ENCODE results near the gene HNRNPD. TPM values are rescaled to one million over a fixed set of nuclear protein-coding genes. Genes with fewer than 3 reads are reported as not detected.
"Not testable (repeated sequence)": the region's sequence is repeated elsewhere in the genome, so short reads cannot be mapped to it uniquely, and the experiment has no call there.

The HNRNPD gene
- polyA plus RNA-seq, 2 of the 4 experiments (the other 2 are of a cell fraction): 125 to 434 TPM

DNA sequence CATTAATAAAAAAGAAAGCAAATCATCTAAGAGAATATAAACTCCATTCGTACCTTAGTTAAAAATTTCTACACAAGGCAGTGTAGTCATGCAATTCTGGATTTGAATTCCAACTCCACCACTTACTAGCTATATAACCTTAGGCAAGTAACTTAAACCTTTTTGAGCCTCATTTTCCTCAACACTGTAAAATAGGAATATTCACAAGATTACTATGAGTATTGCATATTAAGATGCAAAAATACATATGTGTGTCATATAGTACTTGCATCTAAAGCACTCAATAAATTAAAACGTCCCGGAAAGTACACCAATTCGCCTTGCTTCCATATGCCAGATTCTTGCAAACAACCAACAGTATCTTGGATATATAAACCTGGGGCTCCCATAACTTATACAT lies 42.0 kb downstream of the HNRNPD start:
- FAIRE-seq (no peak), DNase-seq (ENCODE audit: low read depth in 1 of 2, low spot score in 1 of 2) (no peak), ATAC-seq (no peak)
- Histone ChIP-seq H3K4me3 (no peak overlapping the region), H3K27ac (no peak overlapping the region), H3K4me1 (no peaks in the 10 kb centered on the region), H3K9me3 (peaks cover 8% of the 10 kb centered on the region; the same call in 1 of the 3 replicates), H3K4me2 (no peak overlapping the region)
- WGBS (ENCODE audit: missing lambda C conversion rate): 15% methylated on average over 4 of the region's 4 CpGs
- CTCF ChIA-PET: no interaction called here
- TF ChIP-seq MAX (IDR thresholded peaks at IDR 0.05): no peak
- TF ChIP-seq JUNB (IDR thresholded peaks at IDR 0.05): no peak
- TF ChIP-seq FOXS1 (CRISPR knock-in tag; IDR thresholded peaks at IDR 0.05): no peak
- POLR2A ChIA-PET: no interaction called here

DNA sequence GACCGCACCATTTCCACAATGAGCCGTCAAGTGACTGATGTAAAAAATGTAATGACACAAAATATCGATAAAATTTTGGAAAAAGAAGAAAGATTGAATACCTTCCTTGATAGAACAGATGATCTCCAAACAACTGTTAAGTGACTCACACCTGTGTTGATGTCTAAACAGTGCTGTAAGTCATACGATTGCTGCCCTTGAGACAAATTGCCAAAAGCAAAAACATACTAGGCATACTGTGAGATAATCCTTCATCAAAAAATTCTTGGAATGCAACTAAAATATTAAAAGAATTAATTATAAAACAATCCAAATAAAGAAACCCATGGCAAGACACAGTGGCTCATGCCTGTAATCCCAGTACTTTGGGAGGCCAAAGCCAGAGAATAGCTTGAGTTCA lies 53.4 kb downstream of the HNRNPD start:
- ATAC-seq: no peak
- POLR2A ChIA-PET: no interaction called here
- no peak overlapping the region for H3K27ac ChIP-seq
- H3K4me1 ChIP-seq: no peaks in the 10 kb centered on the region
- WGBS (ENCODE audit: missing lambda C conversion rate): 54% methylated on average over 4 of the region's 4 CpGs
- H3K4me3 ChIP-seq: no peak overlapping the region
- no peaks in the 10 kb centered on the region for H3K9me3 ChIP-seq
- TF ChIP-seq SMC3 (IDR thresholded peaks at IDR 0.05) (no peak), HDAC2 (IDR thresholded peaks at IDR 0.05) (no peak), RCOR1 (IDR thresholded peaks at IDR 0.05; ENCODE audit: low read depth, low read length) (no peak), RNF2 (IDR thresholded peaks at IDR 0.05; ENCODE audit: borderline replicate concordance, low read depth) (no peak), EP300 (IDR thresholded peaks at IDR 0.05) (no peak), ZNF302 (CRISPR knock-in tag; IDR thresholded peaks at IDR 0.05) (no peak), HEYL (CRISPR knock-in tag; IDR thresholded peaks at IDR 0.05) (no peak), BHLHE40 (IDR thresholded peaks at IDR 0.05; ENCODE audit: low read depth, low read length) (no peak), JUNB (IDR thresholded peaks at IDR 0.05) (no peak), JUN (IDR thresholded peaks at IDR 0.05) (no peak), CBX8 (IDR thresholded peaks at IDR 0.05) (no peak), MAZ (IDR thresholded peaks at IDR 0.05; ENCODE audit: borderline replicate concordance, low read depth, low read length) (no peak), MAFK (IDR thresholded peaks at IDR 0.05; ENCODE audit: partially characterized antibody) (no peak)
- TF ChIP-seq, protein P1, sequence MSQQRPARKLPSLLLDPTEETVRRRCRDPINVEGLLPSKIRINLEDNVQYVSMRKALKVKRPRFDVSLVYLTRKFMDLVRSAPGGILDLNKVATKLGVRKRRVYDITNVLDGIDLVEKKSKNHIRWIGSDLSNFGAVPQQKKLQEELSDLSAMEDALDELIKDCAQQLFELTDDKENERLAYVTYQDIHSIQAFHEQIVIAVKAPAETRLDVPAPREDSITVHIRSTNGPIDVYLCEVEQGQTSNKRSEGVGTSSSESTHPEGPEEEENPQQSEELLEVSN (IDR thresholded peaks at IDR 0.05; ENCODE audit: borderline replicate concordance, low read depth): no peak
- TF ChIP-seq, protein P2, sequence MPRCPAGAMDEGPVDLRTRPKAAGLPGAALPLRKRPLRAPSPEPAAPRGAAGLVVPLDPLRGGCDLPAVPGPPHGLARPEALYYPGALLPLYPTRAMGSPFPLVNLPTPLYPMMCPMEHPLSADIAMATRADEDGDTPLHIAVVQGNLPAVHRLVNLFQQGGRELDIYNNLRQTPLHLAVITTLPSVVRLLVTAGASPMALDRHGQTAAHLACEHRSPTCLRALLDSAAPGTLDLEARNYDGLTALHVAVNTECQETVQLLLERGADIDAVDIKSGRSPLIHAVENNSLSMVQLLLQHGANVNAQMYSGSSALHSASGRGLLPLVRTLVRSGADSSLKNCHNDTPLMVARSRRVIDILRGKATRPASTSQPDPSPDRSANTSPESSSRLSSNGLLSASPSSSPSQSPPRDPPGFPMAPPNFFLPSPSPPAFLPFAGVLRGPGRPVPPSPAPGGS (IDR thresholded peaks at IDR 0.05): no peak
- TF ChIP-seq, protein P3, sequence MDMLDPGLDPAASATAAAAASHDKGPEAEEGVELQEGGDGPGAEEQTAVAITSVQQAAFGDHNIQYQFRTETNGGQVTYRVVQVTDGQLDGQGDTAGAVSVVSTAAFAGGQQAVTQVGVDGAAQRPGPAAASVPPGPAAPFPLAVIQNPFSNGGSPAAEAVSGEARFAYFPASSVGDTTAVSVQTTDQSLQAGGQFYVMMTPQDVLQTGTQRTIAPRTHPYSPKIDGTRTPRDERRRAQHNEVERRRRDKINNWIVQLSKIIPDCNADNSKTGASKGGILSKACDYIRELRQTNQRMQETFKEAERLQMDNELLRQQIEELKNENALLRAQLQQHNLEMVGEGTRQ (IDR thresholded peaks at IDR 0.05): no peak
- TF ChIP-seq, protein P4, sequence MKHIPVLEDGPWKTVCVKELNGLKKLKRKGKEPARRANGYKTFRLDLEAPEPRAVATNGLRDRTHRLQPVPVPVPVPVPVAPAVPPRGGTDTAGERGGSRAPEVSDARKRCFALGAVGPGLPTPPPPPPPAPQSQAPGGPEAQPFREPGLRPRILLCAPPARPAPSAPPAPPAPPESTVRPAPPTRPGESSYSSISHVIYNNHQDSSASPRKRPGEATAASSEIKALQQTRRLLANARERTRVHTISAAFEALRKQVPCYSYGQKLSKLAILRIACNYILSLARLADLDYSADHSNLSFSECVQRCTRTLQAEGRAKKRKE (CRISPR knock-in tag; IDR thresholded peaks at IDR 0.05; ENCODE audit: low read depth): no peak
- TF ChIP-seq, protein P5, sequence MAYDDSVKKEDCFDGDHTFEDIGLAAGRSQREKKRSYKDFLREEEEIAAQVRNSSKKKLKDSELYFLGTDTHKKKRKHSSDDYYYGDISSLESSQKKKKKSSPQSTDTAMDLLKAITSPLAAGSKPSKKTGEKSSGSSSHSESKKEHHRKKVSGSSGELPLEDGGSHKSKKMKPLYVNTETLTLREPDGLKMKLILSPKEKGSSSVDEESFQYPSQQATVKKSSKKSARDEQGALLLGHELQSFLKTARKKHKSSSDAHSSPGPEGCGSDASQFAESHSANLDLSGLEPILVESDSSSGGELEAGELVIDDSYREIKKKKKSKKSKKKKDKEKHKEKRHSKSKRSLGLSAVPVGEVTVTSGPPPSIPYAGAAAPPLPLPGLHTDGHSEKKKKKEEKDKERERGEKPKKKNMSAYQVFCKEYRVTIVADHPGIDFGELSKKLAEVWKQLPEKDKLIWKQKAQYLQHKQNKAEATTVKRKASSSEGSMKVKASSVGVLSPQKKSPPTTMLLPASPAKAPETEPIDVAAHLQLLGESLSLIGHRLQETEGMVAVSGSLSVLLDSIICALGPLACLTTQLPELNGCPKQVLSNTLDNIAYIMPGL (CRISPR knock-in tag; IDR thresholded peaks at IDR 0.05; ENCODE audit: borderline replicate concordance): no peak
- CTCF ChIA-PET: no interaction called here
- DNase-seq (ENCODE audit: low read depth in 1 of 2, low spot score in 1 of 2): no peak
- no peak for FAIRE-seq
- no peak overlapping the region for H3K4me2 ChIP-seq

GRCh38 chr4:82303063-82303462 lies 70.7 kb downstream of the HNRNPD start:
- WGBS (ENCODE audit: missing lambda C conversion rate): 81% methylated on average over 4 of the region's 13 CpGs
- DNase-seq (ENCODE audit: low read depth in 1 of 2, low spot score in 1 of 2); CTCF ChIA-PET; H3K9me3 ChIP-seq; ATAC-seq; H3K4me2 ChIP-seq; H3K4me3 ChIP-seq; H3K27ac ChIP-seq; H3K4me1 ChIP-seq; POLR2A ChIA-PET; FAIRE-seq: not testable (repeated sequence)

Small RNA genes within 50 kb of the gene (small RNA-seq; reads per million reads assigned to genes)
- 0 reads per million in 6 experiments for gene RF00150

Other genes with a start within 250 kb of the HNRNPD start
- gene HNRNPDL, start 56.5 kb upstream of the HNRNPD start, polyA plus RNA-seq (2011; rRNA removed): 164 and 321 TPM in 2 replicates
- gene HNRNPDL, start 56.5 kb upstream of the HNRNPD start, polyA plus RNA-seq (2017; fragmentation: RNase III; extraction: RNeasy Plus Mini Kit Qiagen cat#74134 plus additional on column Dnase treatment): 369 to 406 TPM (median 397 TPM) in 3 replicates
- 22.3 and 29.3 TPM in 2 replicates for gene ENOPH1, start 56.6 kb upstream of the HNRNPD start, polyA plus RNA-seq (2011; rRNA removed)
- 41.0 to 43.5 TPM (median 42.8 TPM) in 3 replicates for gene ENOPH1, start 56.6 kb upstream of the HNRNPD start, polyA plus RNA-seq (2017; fragmentation: RNase III; extraction: RNeasy Plus Mini Kit Qiagen cat#74134 plus additional on column Dnase treatment)
- 2.1 and 2.7 TPM in 2 replicates for gene TMEM150C, start 188.0 kb upstream of the HNRNPD start, polyA plus RNA-seq (2011; rRNA removed)
- gene TMEM150C, start 188.0 kb upstream of the HNRNPD start, polyA plus RNA-seq (2017; fragmentation: RNase III; extraction: RNeasy Plus Mini Kit Qiagen cat#74134 plus additional on column Dnase treatment): 1.5 to 2.1 TPM (median 1.5 TPM) in 3 replicates

Data from A549 (cell line).